HAP-1 (cell line): ENCODE results near the gene MAPKAPK2.

Experiments
- DNase-seq, 2 experiments: peaks; one replicate each; pipeline ENCODE4 v3.0.0-alpha.2; 2016 to 2020; ENCODE audit warnings: low spot score in 2 of 2
- H3K27me3 ChIP-seq: fragments of 250-450 bp; sonication (Bioruptor Pico); 2 replicates; pipeline ENCODE4 v1.5.1; 2020; ENCODE audit warnings: low read depth, mild to moderate bottlenecking, moderate library complexity
- H3K36me3 ChIP-seq: fragments of 250-450 bp; sonication (Bioruptor Pico); replicated peaks from 2 replicates; pipeline ENCODE4 v1.5.1; 2020; ENCODE audit warnings: mild to moderate bottlenecking
- H3K4me1 ChIP-seq: fragments of 250-450 bp; sonication (Bioruptor Pico); 2 replicates; pipeline ENCODE4 v1.5.1; 2020; ENCODE audit warnings: mild to moderate bottlenecking
- H3K4me3 ChIP-seq: fragments of 250-450 bp; sonication (Bioruptor Pico); 2 replicates; pipeline ENCODE4 v1.5.1; 2020; ENCODE audit warnings: mild to moderate bottlenecking, moderate library complexity
- H3K9me3 ChIP-seq: fragments of 250-450 bp; sonication (Bioruptor Pico); 2 replicates; pipeline ENCODE4 v1.5.1; 2020; ENCODE audit warnings: mild to moderate bottlenecking, moderate library complexity
- in situ Hi-C: fragments of 300-500 bp; cut with MboI; formaldehyde crosslinking; loops from 3 replicates; pipeline ENCODE4 v1.14.3; 2020; ENCODE audit warnings: low sequenced_read_pairs, inconsistent platforms, mixed read lengths

MAPKAPK2 gene

GRCh38 chr1:206653715-206654459, 30.8 kb upstream of the MAPKAPK2 start:
- in situ Hi-C loops: no loop called here
- no peaks in the 10 kb centered on the region for H3K27me3 ChIP-seq

GRCh38 chr1:206654828-206655227, 29.9 kb upstream of the MAPKAPK2 start:
- Histone ChIP-seq H3K36me3 (no peaks in the 10 kb centered on the region; the same call in 1 of the 2 replicates), H3K4me3 (no peak overlapping the region), H3K4me1 (0 out of 2 replicates have a peak, but pooled peaks cover 4% of the 10 kb centered on the region), H3K27me3 (no peaks in the 10 kb centered on the region), H3K9me3 (no peaks in the 10 kb centered on the region)
- in situ Hi-C loops: no loop called here
- no peak for DNase-seq

More at GRCh38 chr1:206653715-206654459, 30.8 kb upstream of the MAPKAPK2 start:
- no peak for DNase-seq
- 0 out of 2 replicates have a peak, but pooled peaks cover 4% of the 10 kb centered on the region for H3K4me1 ChIP-seq
- H3K4me3 ChIP-seq: no peak overlapping the region
- H3K9me3 ChIP-seq: no peaks in the 10 kb centered on the region
- H3K36me3 ChIP-seq: peaks cover under 1% of the 10 kb centered on the region; the same call in 1 of the 2 replicates

GRCh38 chr1:206655471-206655882, 29.2 kb upstream of the MAPKAPK2 start:
- no peak for DNase-seq
- Histone ChIP-seq H3K36me3 (no peaks in the 10 kb centered on the region; the same call in 1 of the 2 replicates), H3K4me3 (no peak overlapping the region), H3K4me1 (0 out of 2 replicates have a peak, but pooled peaks cover 4% of the 10 kb centered on the region), H3K9me3 (no peaks in the 10 kb centered on the region), H3K27me3 (no peaks in the 10 kb centered on the region)
- in situ Hi-C loops: no loop called here

- H3K36me3 ChIP-seq: no peaks in the 10 kb centered on the region
- no peak for DNase-seq
- no peak overlapping the region for H3K4me3 ChIP-seq
- H3K9me3 ChIP-seq: no peaks in the 10 kb centered on the region
- H3K4me1 ChIP-seq: 0 out of 2 replicates have a peak, but pooled peaks cover 4% of the 10 kb centered on the region
- in situ Hi-C loops: no loop called here
- no peaks in the 10 kb centered on the region for H3K27me3 ChIP-seq
Measured at GRCh38 chr1:206656936-206657335, 27.8 kb upstream of the MAPKAPK2 start.

GRCh38 chr1:206657751-206658150, 27.0 kb upstream of the MAPKAPK2 start:
- no peaks in the 10 kb centered on the region for H3K36me3 ChIP-seq
- H3K4me3 ChIP-seq: no peak overlapping the region
- no peak for DNase-seq
- peaks cover 4% of the 10 kb centered on the region for H3K27me3 ChIP-seq
- H3K4me1 ChIP-seq: 0 out of 2 replicates have a peak, but pooled peaks cover 4% of the 10 kb centered on the region
- in situ Hi-C loops: no loop called here
- H3K9me3 ChIP-seq: no peaks in the 10 kb centered on the region

GRCh38 chr1:206658264-206658980, 26.3 kb upstream of the MAPKAPK2 start:
- Histone ChIP-seq H3K9me3 (no peaks in the 10 kb centered on the region), H3K4me3 (no peak overlapping the region), H3K27me3 (peaks cover 9% of the 10 kb centered on the region), H3K36me3 (no peaks in the 10 kb centered on the region), H3K4me1 (0 out of 2 replicates have a peak, but pooled peaks cover 4% of the 10 kb centered on the region)
- peak; percentile 25 to 70 for DNase-seq
- in situ Hi-C loops: no loop called here

- H3K4me1 ChIP-seq: peaks cover 4% of the 10 kb centered on the region; the same call in 1 of the 2 replicates
- no peak overlapping the region for H3K4me3 ChIP-seq
- in situ Hi-C loops: no loop called here
Measured at GRCh38 chr1:206658981-206659273, 25.8 kb upstream of the MAPKAPK2 start.

GRCh38 chr1:206660136-206660535, 24.6 kb upstream of the MAPKAPK2 start:
- no peaks in the 10 kb centered on the region for H3K36me3 ChIP-seq
- peaks cover 24% of the 10 kb centered on the region for H3K27me3 ChIP-seq
- in situ Hi-C loops: loop anchor here (5.0 kb wide), 1 partner anchor 173 kb away; no protein-coding TSS in a partner anchor
- H3K4me3 ChIP-seq: no peak overlapping the region
- no peaks in the 10 kb centered on the region for H3K9me3 ChIP-seq
- H3K4me1 ChIP-seq: peaks cover 4% of the 10 kb centered on the region; the same call in 1 of the 2 replicates
- DNase-seq: no peak

More at GRCh38 chr1:206658981-206659273, 25.8 kb upstream of the MAPKAPK2 start:
- Histone ChIP-seq H3K27me3 (peaks cover 14% of the 10 kb centered on the region), H3K36me3 (no peaks in the 10 kb centered on the region), H3K9me3 (no peaks in the 10 kb centered on the region)
- no peak for DNase-seq

- H3K27me3 ChIP-seq: peaks cover 34% of the 10 kb centered on the region
- no peaks in the 10 kb centered on the region for H3K9me3 ChIP-seq
- H3K36me3 ChIP-seq: no peaks in the 10 kb centered on the region
- peaks cover 4% of the 10 kb centered on the region; the same call in 1 of the 2 replicates for H3K4me1 ChIP-seq
- in situ Hi-C loops: loop anchor here (5.0 kb wide), 1 partner anchor 174 kb away; no protein-coding TSS in a partner anchor
- no peak for DNase-seq
- no peak overlapping the region for H3K4me3 ChIP-seq
Measured at GRCh38 chr1:206661161-206661820, 23.4 kb upstream of the MAPKAPK2 start.

- DNase-seq: no peak
- peaks cover 4% of the 10 kb centered on the region; the same call in 1 of the 2 replicates for H3K4me1 ChIP-seq
- in situ Hi-C loops: loop anchor here (5.0 kb wide), 1 partner anchor 175 kb away; no protein-coding TSS in a partner anchor
- no peaks in the 10 kb centered on the region for H3K36me3 ChIP-seq
- H3K4me3 ChIP-seq: no peak overlapping the region
- no peaks in the 10 kb centered on the region for H3K9me3 ChIP-seq
- peaks cover 34% of the 10 kb centered on the region for H3K27me3 ChIP-seq
Measured at GRCh38 chr1:206662396-206663092, 22.2 kb upstream of the MAPKAPK2 start.

- peaks cover under 1% of the 10 kb centered on the region; the same call in 1 of the 2 replicates for H3K4me1 ChIP-seq
- H3K4me3 ChIP-seq: no peak overlapping the region
- peaks cover 34% of the 10 kb centered on the region for H3K27me3 ChIP-seq
- no peaks in the 10 kb centered on the region for H3K36me3 ChIP-seq
- in situ Hi-C loops: loop anchor here (5.0 kb wide), 1 partner anchor 176 kb away; no protein-coding TSS in a partner anchor
- no peak for DNase-seq
- no peaks in the 10 kb centered on the region for H3K9me3 ChIP-seq
Measured at GRCh38 chr1:206663362-206663761, 21.3 kb upstream of the MAPKAPK2 start.

- no peaks in the 10 kb centered on the region; the same call in 1 of the 2 replicates for H3K4me1 ChIP-seq
- DNase-seq: peak; percentile 50 to 86
- peak overlapping the region; percentile 7; the same call in 1 of the 2 replicates for H3K4me3 ChIP-seq
- in situ Hi-C loops: loop anchor here (5.0 kb wide), 1 partner anchor 177 kb away; no protein-coding TSS in a partner anchor
- H3K36me3 ChIP-seq: no peaks in the 10 kb centered on the region
- peaks cover 34% of the 10 kb centered on the region for H3K27me3 ChIP-seq
- H3K9me3 ChIP-seq: no peaks in the 10 kb centered on the region
Measured at GRCh38 chr1:206663832-206664652, 20.7 kb upstream of the MAPKAPK2 start.
